K562 (cell line): Measurements from ENCODE around the gene HSD3B7. TPM values are rescaled to one million over a fixed set of nuclear protein-coding genes. Genes with fewer than 3 reads are reported as not detected.

Experiments
- ATAC-seq: fragments of 200-7000 bp; cut with Tn5 transposase; 3 replicates; pipeline ENCODE4 v1.9.1; 2020; ENCODE audit warnings: moderate library complexity
- BruUV-seq: library from RNA; stranded (reverse); fragments of 400-500 nt; replicated peaks from 2 replicates; lab custom pipeline; 2021; lab: Mats Ljungman, UMichigan
- CTCF ChIA-PET: fragments of 300-600 bp; formaldehyde crosslinking; extraction: SDS; loops from one replicate; lab custom pipeline; 2021; ENCODE audit warnings: low intra/inter-chr PET ratio; lab: Yijun Ruan, JAX
- POLR2A ChIA-PET: fragments of 300-600, 350-650 bp; sonication (Branson Sonifier 250); formaldehyde crosslinking; extraction: SDS; loops from one replicate; lab custom pipeline; 2021; ENCODE audit warnings: antibody characterized with exemption, inconsistent platforms; lab: Yijun Ruan, JAX
- DNase-seq, 4 experiments: peaks; one replicate each; pipeline versions ENCODE4 v3.0.0 to v3.0.0-alpha.2; 2011 to 2018; ENCODE audit warnings: low spot score in 3 of 4, mixed read lengths in 3 of 4; ENCODE audit errors: extremely low read depth in 1 of 4
- FAIRE-seq: peaks from 2 replicates; lab custom pipeline; 2011; peaks lifted over from hg19 to GRCh38; lab: Jason Lieb, UNC
- H2AFZ ChIP-seq: 2 replicates; pipeline ENCODE4 v1.6.0; 2011; ENCODE audit warnings: low read depth, low read length, control low read depth, inconsistent platforms
- H3K27ac ChIP-seq: fragments of 200-600 bp; 3 replicates; pipeline ENCODE4 v1.8.0; 2011; ENCODE audit warnings: low read depth, mild to moderate bottlenecking, control low read depth, inconsistent platforms, low read length, moderate library complexity, mixed read lengths; ENCODE audit errors: extremely low read depth
- H3K27me3 ChIP-seq, 2 experiments: fragments of 300-600 bp in 1 of 2; 2 replicates in 1 of 2; 3 replicates in 1 of 2; pipeline versions ENCODE4 v1.6.0 to v1.8.0; 2011; ENCODE audit warnings: inconsistent platforms in 2 of 2, low read length in 2 of 2, mild to moderate bottlenecking in 1 of 2, mixed read lengths in 1 of 2, moderate library complexity in 1 of 2; ENCODE audit not compliant: control insufficient read depth in 2 of 2, insufficient read depth in 2 of 2
- H3K36me3 ChIP-seq: fragments of 300-600 bp; 3 replicates; pipeline ENCODE4 v1.8.0; 2011; ENCODE audit warnings: mild to moderate bottlenecking, low read length, inconsistent platforms; ENCODE audit not compliant: control insufficient read depth, insufficient read depth
- H3K4me1 ChIP-seq, 2 experiments: fragments of 200-600 bp in 1 of 2; replicated peaks in 1 of 2; 2 replicates in 1 of 2; 3 replicates in 1 of 2; pipeline versions ENCODE4 v1.5.1 to v1.8.0; 2011; ENCODE audit warnings: inconsistent platforms in 2 of 2, low read length in 2 of 2, mild to moderate bottlenecking in 1 of 2, mixed read lengths in 1 of 2, moderate library complexity in 1 of 2; ENCODE audit not compliant: control insufficient read depth in 2 of 2, insufficient read depth in 2 of 2
- H3K4me2 ChIP-seq: 2 replicates; pipeline ENCODE4 v1.6.1; 2011; ENCODE audit warnings: low read length, control low read depth, inconsistent platforms, mixed read lengths; ENCODE audit not compliant: insufficient read depth
- H3K4me3 ChIP-seq: fragments of 200-600 bp; sonication (generic), shearing (Covaris generic); 2 replicates; pipeline ENCODE4 v1.5.1; 2016; ENCODE audit warnings: control low read depth, inconsistent platforms
- H3K79me2 ChIP-seq: fragments of 200-600 bp; 3 replicates; pipeline ENCODE4 v1.8.0; 2011; ENCODE audit warnings: low read length, inconsistent platforms; ENCODE audit not compliant: control insufficient read depth, insufficient read depth
- H3K9ac ChIP-seq, 2 experiments: 2 replicates each; pipeline versions ENCODE4 v1.6.0 to v1.6.1; 2011; ENCODE audit warnings: low read depth in 2 of 2, low read length in 2 of 2, control low read depth in 1 of 2, inconsistent platforms in 1 of 2, mild to moderate bottlenecking in 1 of 2, mixed read lengths in 1 of 2; ENCODE audit not compliant: insufficient read depth in 1 of 2
- H3K9me1 ChIP-seq: one replicate; pipeline ENCODE4 v1.6.0; 2011; ENCODE audit warnings: inconsistent platforms, mild to moderate bottlenecking, low read length, moderate library complexity; ENCODE audit not compliant: control insufficient read depth, insufficient read depth
- H3K9me3 ChIP-seq: replicated peaks from 2 replicates; pipeline ENCODE4 v1.5.1; 2011; ENCODE audit warnings: low read depth, low read length, inconsistent platforms; ENCODE audit not compliant: control insufficient read depth, insufficient read depth
- H4K20me1 ChIP-seq: replicated peaks from 2 replicates; pipeline ENCODE4 v1.6.1; 2011; ENCODE audit warnings: low read length, inconsistent platforms, mixed read lengths; ENCODE audit not compliant: control insufficient read depth, insufficient read depth
- HINFP ChIP-seq: fragments of 450-650 bp; conservative IDR thresholded peaks from 2 replicates; pipeline ENCODE4 v1.6.1; 2016; ENCODE audit warnings: missing genetic modification characterization, low read depth, mild to moderate bottlenecking, control low read depth, missing compliant biosample characterization
- POLR2G ChIP-seq: fragments of 200-400 bp; formaldehyde crosslinking; IDR thresholded peaks from 2 replicates; pipeline ENCODE4 v1.6.1; 2017; ENCODE audit warnings: low read depth, mild to moderate bottlenecking, antibody characterized with exemption, low read length, moderate library complexity
- WGBS: fragments of 100-300 bp; shearing (Covaris generic); methylation state at CpG from one replicate; pipeline ENCODE4 v1.1.6; 2016; ENCODE audit warnings: low coverage, mixed read lengths; ENCODE audit not compliant: insufficient coverage; ENCODE audit errors: missing lambda C conversion rate; 5-methylcytosine and 5-hydroxymethylcytosine counted together
- in situ Hi-C: fragments of 300-500 bp; cut with MboI; formaldehyde crosslinking; loops from 4 replicates; pipeline ENCODE4 v1.15.0; 2018; ENCODE audit warnings: inconsistent platforms, mixed read lengths
- intact Hi-C: fragments of 100-400 bp; cut with micrococcal nuclease; formaldehyde crosslinking; loops from 2 replicates; pipeline ENCODE4 v1.14.2; 2022
- polyA plus RNA-seq, 8 experiments: library from polyadenylated mRNA; depleted of rRNA in 4 of 8; stranded (reverse) in 5 of 8; unstranded in 3 of 8; fragments of >200 nt; fragmentation: Nextera tagmentation in 2 of 8; fragmentation: Illumina TruSeq in 1 of 8; extraction: Ambion mirVana in 2 of 8; extraction: Trizol in 1 of 8; gene quantifications; 2 replicates each; pipeline versions ENCODE4 v1.2.1 to v1.2.3, GENCODE V29; 2011 to 2014; ENCODE audit warnings: inconsistent platforms in 1 of 8, missing spikeins in 1 of 8
- total RNA-seq, 7 experiments: library from RNA; depleted of rRNA in 6 of 7; stranded (reverse); fragments of >200 nt in 6 of 7; fragmentation: Illumina TruSeq in 2 of 7; extraction: Trizol in 2 of 7; gene quantifications; 2 replicates each; pipeline versions ENCODE4 v1.2.1 to v1.2.3, GENCODE V29; 2011 to 2021; ENCODE audit warnings: low replicate concordance in 1 of 7

The HSD3B7 gene
- total and polyA plus RNA-seq, 9 of the 15 experiments (the other 6 are each of a cell fraction or from before 2014, with no cell fraction given) = 5.4 to 49.1 (median 23.0) TPM

- Histone ChIP-seq H3K9ac (0 out of 4 replicates have a peak overlapping the region, but pooled peaks of 1 of the 2 experiments have one; percentile 49), H3K79me2 (peaks cover 13% of the 10 kb centered on the region), H3K9me1 (no peaks in the 10 kb centered on the region), H2AFZ (no peak overlapping the region), H3K27ac (no peak overlapping the region), H3K36me3 (peaks cover 19% of the 10 kb centered on the region; the same call in 1 of the 3 replicates), H4K20me1 (no peaks in the 10 kb centered on the region), H3K4me1 (peaks cover 24 to 60% of the 10 kb centered on the region in 2 experiments), H3K9me3 (no peaks in the 10 kb centered on the region), H3K4me2 (no peak overlapping the region), H3K27me3 (no peaks in the 10 kb centered on the region), H3K4me3 (no peak overlapping the region)
- no peak for FAIRE-seq
- BruUV-seq = no TSS peak
- CTCF ChIA-PET = no interaction called here
- ATAC-seq = no peak
- intact Hi-C loops (loop anchor here (5.0 kb wide), 2 partner anchors 42 to 82 kb away; partner anchors contain the start of genes STX4, ZNF646 and ZNF668), in situ Hi-C loops (loop anchor here (10.0 to 25.0 kb wide), 2 partner anchors 325 to 447 kb away; partner anchors contain the start of genes COX6A2 and ZNF843)
- POLR2A ChIA-PET = interaction anchor here (1.0 kb wide), 1 partner anchor 238 kb away, joined by 6 read pairs; no protein-coding TSS in a partner anchor
- DNase-seq = no peak
- WGBS = 71% methylated on average over 12 of the region's 12 CpGs
- TF ChIP-seq HINFP (tag) = no peak
- peak; percentile 46 for TF ChIP-seq POLR2G
These were observed 5.1 kb downstream of the HSD3B7 start for GRCh38 chr16:30990105-30990504.
